H1 (cell line): ENCODE data around the gene NOXO1. TPM values are rescaled to one million over a fixed set of nuclear protein-coding genes. Genes with fewer than 3 reads are reported as not detected.

ENCODE experiments used
- CTCF ChIA-PET: fragments of 300-600 bp; sonication (Branson Sonifier 250); formaldehyde crosslinking; loops from one replicate; lab custom pipeline; 2021; ENCODE audit not compliant: partially characterized antibody; lab: Charles Lee
- POLR2A ChIA-PET: fragments of 300-600 bp; sonication (Branson Sonifier 250); formaldehyde crosslinking; loops from one replicate; lab custom pipeline; 2021; ENCODE audit warnings: inconsistent platforms; ENCODE audit not compliant: partially characterized antibody; lab: Charles Lee
- DNase-seq, 2 experiments: peaks; one replicate each; pipeline versions ENCODE4 v3.0.0 to v3.0.0-alpha.2; 2010 to 2022; ENCODE audit warnings: low spot score in 2 of 2, low read depth in 1 of 2, mixed read lengths in 1 of 2
- FAIRE-seq: peaks from 2 replicates; lab custom pipeline; 2011; peaks lifted over from hg19 to GRCh38; lab: Jason Lieb, UNC
- H2AFZ ChIP-seq: 2 replicates; pipeline ENCODE4 v1.8.1; 2012; ENCODE audit warnings: low read length, inconsistent platforms
- H2AK5ac ChIP-seq: 2 replicates; pipeline ENCODE4 v1.6.1; 2013; ENCODE audit warnings: low read depth, low read length
- H2BK120ac ChIP-seq: replicated peaks from 2 replicates; pipeline ENCODE3; 2013; ENCODE audit warnings: low read depth, low read length, inconsistent platforms
- H2BK12ac ChIP-seq: 2 replicates; pipeline ENCODE4 v1.6.1; 2013; ENCODE audit warnings: low read depth, low read length
- H2BK15ac ChIP-seq: 2 replicates; pipeline ENCODE4 v1.6.1; 2013; ENCODE audit warnings: low read length
- H2BK20ac ChIP-seq: 2 replicates; pipeline ENCODE4 v1.6.1; 2013; ENCODE audit warnings: low read length
- H2BK5ac ChIP-seq: 2 replicates; pipeline ENCODE4 v1.6.1; 2013; ENCODE audit warnings: low read depth, low read length
- H3K14ac ChIP-seq: 2 replicates; pipeline ENCODE4 v1.6.1; 2013; ENCODE audit warnings: inconsistent platforms; ENCODE audit not compliant: insufficient read length
- H3K18ac ChIP-seq: 2 replicates; pipeline ENCODE4 v1.6.1; 2013; ENCODE audit warnings: low read length; ENCODE audit errors: extremely low read depth
- H3K23ac ChIP-seq: 2 replicates; pipeline ENCODE4 v1.6.1; 2013; ENCODE audit warnings: inconsistent platforms; ENCODE audit not compliant: insufficient read length
- H3K23me2 ChIP-seq: 2 replicates; pipeline ENCODE4 v1.6.1; 2013; ENCODE audit warnings: low read depth, low read length
- H3K27ac ChIP-seq: 2 replicates; pipeline ENCODE4 v1.6.1; 2011; ENCODE audit warnings: low read depth, low read length, inconsistent platforms
- H3K27me3 ChIP-seq, 4 experiments: replicated peaks in 1 of 4; 1 replicate in 1 of 4; 2 replicates in 3 of 4; pipeline versions ENCODE4 v1.6.1 to v1.8.1; 2011 to 2013; ENCODE audit warnings: low read length in 3 of 4, mild to moderate bottlenecking in 3 of 4, inconsistent platforms in 2 of 4, mixed read lengths in 2 of 4, moderate library complexity in 1 of 4; ENCODE audit not compliant: control insufficient read depth in 3 of 4, insufficient read depth in 3 of 4; ENCODE audit errors: extremely low read depth in 1 of 4
- H3K36me3 ChIP-seq, 4 experiments: 2 replicates each; pipeline versions ENCODE4 v1.6.1 to v1.8.1; 2011 to 2013; ENCODE audit warnings: mild to moderate bottlenecking in 4 of 4, low read length in 3 of 4, moderate library complexity in 2 of 4, control low read depth in 1 of 4, inconsistent platforms in 1 of 4; ENCODE audit not compliant: insufficient read depth in 4 of 4, control insufficient read depth in 2 of 4
- H3K4ac ChIP-seq: replicated peaks from 2 replicates; pipeline ENCODE3; 2013; ENCODE audit warnings: low read length, low read depth, mixed read lengths, inconsistent platforms; ENCODE audit not compliant: insufficient read length
- H3K4me1 ChIP-seq, 4 experiments: replicated peaks in 1 of 4; 1 replicate in 1 of 4; 2 replicates in 3 of 4; pipeline versions ENCODE4 v1.6.1 to v1.8.1; 2011 to 2013; ENCODE audit warnings: low read length in 3 of 4, inconsistent platforms in 2 of 4, mixed read lengths in 1 of 4; ENCODE audit not compliant: insufficient read depth in 4 of 4, control insufficient read depth in 3 of 4
- H3K4me2 ChIP-seq, 2 experiments: 2 replicates each; pipeline versions ENCODE4 v1.6.1 to v1.8.1; 2011 to 2013; ENCODE audit warnings: low read depth in 2 of 2, low read length in 2 of 2, control low read depth in 1 of 2, inconsistent platforms in 1 of 2, mild to moderate bottlenecking in 1 of 2; ENCODE audit not compliant: insufficient read depth in 1 of 2
- H3K4me3 ChIP-seq, 4 experiments: fragments of 200-600, 300-600 bp in 1 of 4; sonication (generic), shearing (Covaris generic), sonication (Bioruptor Twin) in 1 of 4; 2 replicates each; pipeline versions ENCODE4 v1.5.1 to v1.8.1; 2011 to 2016; ENCODE audit warnings: low read length in 4 of 4, low read depth in 3 of 4, control low read depth in 2 of 4, inconsistent platforms in 2 of 4, mild to moderate bottlenecking in 2 of 4, mixed read lengths in 1 of 4, moderate library complexity in 1 of 4; ENCODE audit not compliant: insufficient read depth in 2 of 4; ENCODE audit errors: extremely low read depth in 1 of 4
- H3K56ac ChIP-seq: replicated peaks from 2 replicates; pipeline ENCODE3; 2013; ENCODE audit warnings: low read depth, mild to moderate bottlenecking, mixed read lengths, low read length, inconsistent platforms; ENCODE audit not compliant: insufficient read length
- H3K79me1 ChIP-seq: 2 replicates; pipeline ENCODE4 v1.6.1; 2013; ENCODE audit warnings: low read depth, low read length, control low read depth
- H3K79me2 ChIP-seq, 2 experiments: 2 replicates each; pipeline versions ENCODE4 v1.6.1 to v1.8.1; 2012 to 2013; ENCODE audit warnings: low read length in 2 of 2, mild to moderate bottlenecking in 2 of 2, inconsistent platforms in 1 of 2; ENCODE audit not compliant: insufficient read depth in 2 of 2, control insufficient read depth in 1 of 2
- H3K9ac ChIP-seq, 4 experiments: replicated peaks in 1 of 4; 1 replicate in 1 of 4; 2 replicates in 3 of 4; pipeline versions ENCODE4 v1.6.1 to v1.8.1; 2011 to 2013; ENCODE audit warnings: low read depth in 3 of 4, low read length in 3 of 4, control low read depth in 2 of 4, mild to moderate bottlenecking in 2 of 4, moderate library complexity in 2 of 4, inconsistent platforms in 1 of 4; ENCODE audit errors: extremely low read depth in 1 of 4
- H3K9me3 ChIP-seq, 2 experiments: 2 replicates each; pipeline versions ENCODE4 v1.6.1 to v1.8.1; 2012 to 2013; ENCODE audit warnings: mild to moderate bottlenecking in 2 of 2, moderate library complexity in 2 of 2, control low read depth in 1 of 2, inconsistent platforms in 1 of 2, low read depth in 1 of 2, low read length in 1 of 2, mixed read lengths in 1 of 2; ENCODE audit not compliant: insufficient read depth in 2 of 2
- H4K20me1 ChIP-seq, 2 experiments: replicated peaks in 1 of 2; 2 replicates each; pipeline versions ENCODE3 to v1.8.1; 2011 to 2013; ENCODE audit warnings: inconsistent platforms in 2 of 2, low read length in 2 of 2, mild to moderate bottlenecking in 1 of 2; ENCODE audit not compliant: insufficient read depth in 2 of 2, control insufficient read depth in 1 of 2
- H4K5ac ChIP-seq: 2 replicates; pipeline ENCODE4 v1.6.1; 2013; ENCODE audit warnings: low read length, low read depth, mixed read lengths, inconsistent platforms; ENCODE audit not compliant: insufficient read length
- H4K8ac ChIP-seq: 2 replicates; pipeline ENCODE4 v1.8.0; 2013; ENCODE audit warnings: mild to moderate bottlenecking, moderate library complexity, low read length, inconsistent platforms; ENCODE audit not compliant: insufficient read depth; ENCODE audit errors: extremely low read depth
- H4K91ac ChIP-seq: replicated peaks from 2 replicates; pipeline ENCODE3; 2013; ENCODE audit warnings: low read length, mixed read lengths, inconsistent platforms; ENCODE audit not compliant: insufficient read length
- HDAC6 ChIP-seq: IDR thresholded peaks from one replicate; pipeline ENCODE4 v1.7.1; 2012; ENCODE audit warnings: low read depth, mild to moderate bottlenecking, inconsistent platforms, low read length, moderate library complexity
- JUN ChIP-seq: IDR thresholded peaks from 2 replicates; pipeline ENCODE4 v1.6.1; 2011; ENCODE audit warnings: low read depth, mild to moderate bottlenecking, improper control_type of control experiment, low read length
- NANOG ChIP-seq: IDR thresholded peaks from 2 replicates; pipeline ENCODE4 v1.6.1; 2011; ENCODE audit warnings: low read length, low read depth, mild to moderate bottlenecking, inconsistent platforms; ENCODE audit not compliant: insufficient read depth, poor library complexity, severe bottlenecking
- POU5F1 ChIP-seq: IDR thresholded peaks from 2 replicates; pipeline ENCODE4 v1.6.1; 2011; ENCODE audit warnings: low read depth, mild to moderate bottlenecking, low read length, moderate library complexity
- RFX5 ChIP-seq: IDR thresholded peaks from 2 replicates; pipeline ENCODE4 v1.6.1; 2011; ENCODE audit warnings: low read depth, low read length, improper control_type of control experiment, borderline replicate concordance
- SP4 ChIP-seq: IDR thresholded peaks from 2 replicates; pipeline ENCODE4 v1.6.1; 2012; ENCODE audit warnings: low read length, inconsistent platforms
- SUZ12 ChIP-seq: fragments of 200-600 bp; sonication (generic); IDR thresholded peaks from 2 replicates; pipeline ENCODE4 v1.6.1; 2012; ENCODE audit warnings: mild to moderate bottlenecking, inconsistent platforms, low read length, moderate library complexity, mixed read lengths
- YY1 ChIP-seq: IDR thresholded peaks from 2 replicates; pipeline ENCODE4 v1.6.1; 2011; ENCODE audit warnings: low read depth, mild to moderate bottlenecking, low read length
- WGBS, 2 experiments: shearing (Covaris generic) in 1 of 2; methylation state at CpG; one replicate each; pipeline versions ENCODE4 v1.1.6 to v1.1.7; 2013 to 2015; ENCODE audit warnings: low lambda C conversion rate in 2 of 2, mixed read lengths in 2 of 2, inconsistent platforms in 1 of 2, low coverage in 1 of 2, missing lambda C conversion rate in 1 of 2; ENCODE audit not compliant: insufficient replicate concordance in 2 of 2, insufficient coverage in 1 of 2, insufficient read length in 1 of 2; ENCODE audit errors: extremely low coverage in 1 of 2, missing lambda C conversion rate in 1 of 2; 5-methylcytosine and 5-hydroxymethylcytosine counted together
- polyA plus RNA-seq, 7 experiments: library from polyadenylated mRNA; depleted of rRNA in 3 of 7; stranded (reverse) in 5 of 7; unstranded in 2 of 7; fragments of >200 nt in 5 of 7; fragments of 200-250 nt in 2 of 7; gene quantifications; 1 replicate in 5 of 7; 2 replicates in 1 of 7; 4 replicates in 1 of 7; pipeline versions ENCODE4 v1.2.1 to v1.2.3, GENCODE V29; 2011 to 2013; ENCODE audit warnings: missing spikeins in 2 of 7, mixed read lengths in 2 of 7
- total RNA-seq: library from RNA; stranded (reverse); fragmentation: NEBNext Ultra II Directional; extraction: Animal tissue kit (Norgen Biotek cat#: 25700); gene quantifications from 2 replicates; pipeline ENCODE4 v1.2.1, GENCODE V29; 2021
- TF ChIP-seq, protein P1 (sequence below): IDR thresholded peaks from 2 replicates; pipeline ENCODE4 v1.6.1; 2011; ENCODE audit warnings: low read length, improper control_type of control experiment

The NOXO1 gene
- total and polyA plus RNA-seq, 2 of the 8 experiments (the other 6 are each of a cell fraction or from before 2014, with no cell fraction given): 1.3 to 2.5 TPM

DNA sequence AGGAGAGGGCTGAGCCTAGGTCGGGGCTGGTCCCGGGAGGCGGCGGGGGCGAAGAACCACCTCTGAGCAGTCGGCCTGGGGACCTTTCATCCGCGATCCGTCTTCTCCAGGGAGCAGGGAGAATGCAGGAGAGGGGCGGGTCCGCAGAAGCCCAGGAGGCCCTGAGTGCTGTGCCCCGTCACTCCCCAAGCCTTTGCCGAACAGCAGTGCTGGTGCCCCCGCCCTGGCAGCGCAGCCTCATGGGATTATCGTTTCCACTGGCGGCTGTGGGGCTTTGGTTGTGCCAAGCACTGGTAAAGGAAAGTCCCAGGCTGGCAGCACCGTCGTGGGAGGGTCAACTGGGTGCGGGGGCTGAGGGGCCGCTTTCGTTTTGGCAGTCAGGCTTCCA lies 8.8 kb downstream of the NOXO1 start:
- peak overlapping the region; percentile 65 for H4K91ac ChIP-seq
- no peak overlapping the region for H3K27ac ChIP-seq
- peak overlapping the region; percentile 95 for H3K4me2 ChIP-seq
- H2AK5ac ChIP-seq: no peak overlapping the region
- DNase-seq (no peak), FAIRE-seq (no peak)
- peak overlapping the region; percentile 95; the same call in 1 of the 2 replicates for H4K8ac ChIP-seq
- H2BK12ac ChIP-seq: no peak overlapping the region
- H3K9me3 ChIP-seq: no peaks in the 10 kb centered on the region
- H3K36me3 ChIP-seq: peaks cover 11 to 25% (median 21%) of the 10 kb centered on the region in 4 experiments; a peak in 7 of 8 replicates
- peak overlapping the region; percentile 78 to 90 (median 80) for H3K9ac ChIP-seq
- H3K23ac ChIP-seq: no peak overlapping the region
- no peak overlapping the region for H3K14ac ChIP-seq
- POLR2A ChIA-PET: interaction anchor here (0.9 to 28.2 kb wide), 5 partner anchors 9 to 983 kb away, joined by 3 to 736 read pairs (median 105); partner anchors contain the start of genes GFER, NDUFB10, NOXO1 and RNF151
- peak overlapping the region; percentile 83 to 93 (median 89) for H3K4me3 ChIP-seq
- no peaks in the 10 kb centered on the region for H3K27me3 ChIP-seq
- no peak overlapping the region for H2BK15ac ChIP-seq
- peaks cover 8% of the 10 kb centered on the region for H3K23me2 ChIP-seq
- CTCF ChIA-PET: interaction anchor here (1.2 to 2.1 kb wide), 2 partner anchors 12 to 31 kb away, joined by 5 to 7 read pairs; partner anchors contain the start of gene NDUFB10
- H3K79me1 ChIP-seq: peaks cover 12% of the 10 kb centered on the region; the same call in 1 of the 2 replicates
- H3K18ac ChIP-seq: no peak overlapping the region
- H2BK120ac ChIP-seq: no peak overlapping the region
- TF ChIP-seq RFX5: no peak
- no peak for TF ChIP-seq SUZ12
- TF ChIP-seq POU5F1: no peak
- TF ChIP-seq YY1: no peak
- no peak for TF ChIP-seq SP4
- no peak for TF ChIP-seq JUN
- no peak for TF ChIP-seq HDAC6
- no peak for TF ChIP-seq NANOG
- TF ChIP-seq, protein P1, sequence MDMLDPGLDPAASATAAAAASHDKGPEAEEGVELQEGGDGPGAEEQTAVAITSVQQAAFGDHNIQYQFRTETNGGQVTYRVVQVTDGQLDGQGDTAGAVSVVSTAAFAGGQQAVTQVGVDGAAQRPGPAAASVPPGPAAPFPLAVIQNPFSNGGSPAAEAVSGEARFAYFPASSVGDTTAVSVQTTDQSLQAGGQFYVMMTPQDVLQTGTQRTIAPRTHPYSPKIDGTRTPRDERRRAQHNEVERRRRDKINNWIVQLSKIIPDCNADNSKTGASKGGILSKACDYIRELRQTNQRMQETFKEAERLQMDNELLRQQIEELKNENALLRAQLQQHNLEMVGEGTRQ: no peak
- H3K4ac ChIP-seq: no peak overlapping the region
- H3K4me1 ChIP-seq: peaks cover 0 to 6% (median 5%) of the 10 kb centered on the region in 4 experiments; a peak in 5 of 7 replicates
- no peak overlapping the region for H3K56ac ChIP-seq
- peaks cover 2 to 21% of the 10 kb centered on the region in 2 experiments for H4K20me1 ChIP-seq
- 11% methylated on average over 21 of the region's 22 CpGs; no CpG with 5 or more reads in 1 of the 2 experiments for whole genome bisulfite sequencing, 2 experiments
- no peak overlapping the region for H2BK20ac ChIP-seq
- no peak overlapping the region for H2BK5ac ChIP-seq
- H3K79me2 ChIP-seq: peaks cover 3 to 16% of the 10 kb centered on the region in 2 experiments; a peak in 2 of 4 replicates
- no peak overlapping the region for H4K5ac ChIP-seq
- H2AFZ ChIP-seq: no peak overlapping the region
